Keratinocyte (primary cell): ENCODE measurements around the gene IDH3B.

Experiments used
- EZH2 ChIP-seq: IDR thresholded peaks from one replicate; pipeline ENCODE4 v1.6.1; 2012; ENCODE audit warnings: inconsistent platforms, mild to moderate bottlenecking, low read length, moderate library complexity
- TF ChIP-seq, protein P1 (sequence below), 3 experiments: IDR thresholded peaks in 1 of 3; conservative IDR thresholded peaks in 1 of 3; optimal IDR thresholded peaks in 1 of 3; 2 replicates in 2 of 3; 3 replicates in 1 of 3; pipeline versions ENCODE3 to v1.5.1; 2011; ENCODE audit warnings: low read length in 3 of 3, mild to moderate bottlenecking in 3 of 3, moderate library complexity in 2 of 3, control low read depth in 1 of 3, inconsistent platforms in 1 of 3; ENCODE audit not compliant: insufficient read depth in 2 of 3; ENCODE audit errors: extremely low read depth in 1 of 3

DNA sequence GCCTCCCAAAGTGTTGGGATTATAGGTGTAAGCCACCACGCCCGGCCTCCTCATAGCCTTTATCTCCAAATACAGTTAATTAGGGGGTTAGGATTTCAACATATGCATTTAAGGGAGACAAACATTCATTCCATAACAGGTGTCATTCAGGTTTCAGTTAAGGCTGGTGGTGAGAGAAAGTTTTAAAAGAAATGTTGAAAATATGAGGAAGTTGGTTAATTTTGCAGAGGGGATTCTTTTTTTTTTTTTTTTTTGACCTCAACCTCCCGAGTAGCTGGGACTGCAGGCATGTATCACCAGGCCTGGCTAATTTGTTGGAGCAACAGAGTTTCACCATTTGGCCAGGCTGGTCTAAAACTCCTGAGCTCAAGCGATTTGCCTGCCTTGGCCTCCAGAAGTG lies 16.0 kb upstream of the IDH3B start:
- TF ChIP-seq, protein P1, sequence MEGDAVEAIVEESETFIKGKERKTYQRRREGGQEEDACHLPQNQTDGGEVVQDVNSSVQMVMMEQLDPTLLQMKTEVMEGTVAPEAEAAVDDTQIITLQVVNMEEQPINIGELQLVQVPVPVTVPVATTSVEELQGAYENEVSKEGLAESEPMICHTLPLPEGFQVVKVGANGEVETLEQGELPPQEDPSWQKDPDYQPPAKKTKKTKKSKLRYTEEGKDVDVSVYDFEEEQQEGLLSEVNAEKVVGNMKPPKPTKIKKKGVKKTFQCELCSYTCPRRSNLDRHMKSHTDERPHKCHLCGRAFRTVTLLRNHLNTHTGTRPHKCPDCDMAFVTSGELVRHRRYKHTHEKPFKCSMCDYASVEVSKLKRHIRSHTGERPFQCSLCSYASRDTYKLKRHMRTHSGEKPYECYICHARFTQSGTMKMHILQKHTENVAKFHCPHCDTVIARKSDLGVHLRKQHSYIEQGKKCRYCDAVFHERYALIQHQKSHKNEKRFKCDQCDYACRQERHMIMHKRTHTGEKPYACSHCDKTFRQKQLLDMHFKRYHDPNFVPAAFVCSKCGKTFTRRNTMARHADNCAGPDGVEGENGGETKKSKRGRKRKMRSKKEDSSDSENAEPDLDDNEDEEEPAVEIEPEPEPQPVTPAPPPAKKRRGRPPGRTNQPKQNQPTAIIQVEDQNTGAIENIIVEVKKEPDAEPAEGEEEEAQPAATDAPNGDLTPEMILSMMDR (optimal IDR thresholded peaks at IDR 0.05 in 1 of 3, IDR thresholded peaks at IDR 0.05 in 1 of 3, conservative IDR thresholded peaks at IDR 0.05 in 1 of 3; ENCODE audit: extremely low read depth in 1 of 3, insufficient read depth in 2 of 3, low read length in 3 of 3), result no peak
- TF ChIP-seq EZH2, result no peak
